HepG2 (cell line): ENCODE results near the gene DNPH1. TPM values are rescaled to one million over a fixed set of nuclear protein-coding genes. Genes with fewer than 3 reads are reported as not detected.
A peak's percentile ranks its signal among the peaks of the same experiment; 100 is the strongest.

Experiments used
- ARID2 ChIP-seq: sonication (generic); formaldehyde crosslinking; IDR thresholded peaks from 2 replicates; pipeline ENCODE4 v1.8.1; 2022; ENCODE audit warnings: mild to moderate bottlenecking, missing genetic modification reagents, borderline replicate concordance
- BRD4 ChIP-seq: sonication (generic); formaldehyde crosslinking; IDR thresholded peaks from 2 replicates; pipeline ENCODE4 v1.4.0; 2020; ENCODE audit warnings: missing genetic modification reagents
- CBX1 ChIP-seq: IDR thresholded peaks from one replicate; pipeline ENCODE4 v1.6.1; 2016; ENCODE audit warnings: antibody characterized with exemption, low read depth
- GZF1 ChIP-seq: sonication (generic); formaldehyde crosslinking; IDR thresholded peaks from 2 replicates; pipeline ENCODE4 v1.5.1; 2020; ENCODE audit warnings: mild to moderate bottlenecking, missing genetic modification reagents
- KDM5B ChIP-seq: sonication (generic); formaldehyde crosslinking; IDR thresholded peaks from 2 replicates; pipeline ENCODE4 v1.4.0; 2020; ENCODE audit warnings: missing genetic modification reagents, mild to moderate bottlenecking, borderline replicate concordance
- MED13 ChIP-seq: sonication (generic); formaldehyde crosslinking; IDR thresholded peaks from 2 replicates; pipeline ENCODE4 v1.5.0; 2020; ENCODE audit warnings: missing genetic modification reagents
- NCOR1 ChIP-seq: fragments of 200-600 bp; sonication (generic); IDR thresholded peaks from 2 replicates; pipeline ENCODE4 v1.7.0; 2017; ENCODE audit warnings: antibody characterized with exemption, low read length, borderline replicate concordance
- NFE2 ChIP-seq: sonication (generic); formaldehyde crosslinking; IDR thresholded peaks from 2 replicates; pipeline ENCODE4 v1.4.0; 2020; ENCODE audit warnings: missing genetic modification reagents
- U2AF1 ChIP-seq: fragments of 200-400 bp; formaldehyde crosslinking; optimal IDR thresholded peaks from 2 replicates; pipeline ENCODE3; 2017; ENCODE audit warnings: mild to moderate bottlenecking, low read depth, low read length
- ZBTB21 ChIP-seq: sonication (generic); formaldehyde crosslinking; IDR thresholded peaks from 2 replicates; pipeline ENCODE4 v1.4.0; 2020; ENCODE audit warnings: missing genetic modification reagents
- ZNF256 ChIP-seq: sonication (generic); formaldehyde crosslinking; conservative IDR thresholded peaks from 2 replicates; pipeline ENCODE4 v1.4.0; 2020; ENCODE audit warnings: missing genetic modification reagents
- ZNF562 ChIP-seq: sonication (generic); formaldehyde crosslinking; IDR thresholded peaks from 2 replicates; pipeline ENCODE4 v1.8.0; 2022; ENCODE audit warnings: missing genetic modification reagents, borderline replicate concordance
- ZNF879 ChIP-seq: sonication (generic); formaldehyde crosslinking; IDR thresholded peaks from 2 replicates; pipeline ENCODE4 v1.8.1; 2023; ENCODE audit warnings: missing genetic modification reagents
- polyA plus RNA-seq, 8 experiments: library from polyadenylated mRNA; depleted of rRNA in 3 of 8; stranded (reverse) in 7 of 8; unstranded in 1 of 8; fragments of >200 nt; fragmentation: Illumina TruSeq in 4 of 8; extraction: Trizol in 4 of 8; gene quantifications; 2 replicates each; pipeline versions ENCODE4 v1.2.1 to v1.2.3, GENCODE V29; 2011 to 2016; ENCODE audit warnings: low read depth in 4 of 8, missing spikeins in 1 of 8, mixed read lengths in 1 of 8; ENCODE audit not compliant: insufficient read depth in 1 of 8
- total RNA-seq, 5 experiments: library from RNA; depleted of rRNA; stranded (reverse); fragments of >200 nt; fragmentation: Illumina TruSeq; extraction: Trizol; gene quantifications; 2 replicates each; pipeline ENCODE4 v1.2.3, GENCODE V29; 2016; ENCODE audit warnings: low read depth in 1 of 5
- TF ChIP-seq, protein P1 (sequence below): sonication (generic); formaldehyde crosslinking; IDR thresholded peaks from 2 replicates; pipeline ENCODE4 v1.4.0; 2020; ENCODE audit warnings: missing genetic modification reagents
- TF ChIP-seq, protein P2 (sequence below): fragments of 450-650 bp; IDR thresholded peaks from 2 replicates; pipeline ENCODE4 v1.6.1; 2017; ENCODE audit warnings: mild to moderate bottlenecking
- TF ChIP-seq, protein P3 (sequence below): sonication (generic); formaldehyde crosslinking; conservative IDR thresholded peaks from 2 replicates; pipeline ENCODE4 v1.4.0; 2020; ENCODE audit warnings: missing genetic modification reagents

DNPH1 gene
- total and polyA plus RNA-seq, 2 of the 13 experiments (the other 11 are each of a cell fraction or from before 2014, with no cell fraction given), result 56.5 to 75.1 TPM

DNA sequence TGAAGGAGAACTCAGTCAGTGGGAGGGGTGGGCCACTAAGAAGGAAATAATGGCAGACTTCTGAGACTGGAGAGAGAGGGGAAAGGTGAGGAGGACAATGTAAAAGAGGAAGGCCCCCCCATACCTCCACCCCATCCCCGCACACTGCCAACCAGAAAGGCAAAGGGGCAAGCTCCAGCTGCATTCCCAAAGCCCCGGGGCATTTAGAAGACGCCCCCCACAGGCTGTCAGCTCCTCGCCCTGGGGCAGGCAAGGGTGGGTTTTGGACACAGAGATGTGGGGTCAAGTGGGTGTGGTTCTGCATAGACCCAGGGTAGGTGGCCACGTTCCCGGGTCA lies 48.0 kb upstream of the DNPH1 start (continued):
- TF ChIP-seq, protein P1, sequence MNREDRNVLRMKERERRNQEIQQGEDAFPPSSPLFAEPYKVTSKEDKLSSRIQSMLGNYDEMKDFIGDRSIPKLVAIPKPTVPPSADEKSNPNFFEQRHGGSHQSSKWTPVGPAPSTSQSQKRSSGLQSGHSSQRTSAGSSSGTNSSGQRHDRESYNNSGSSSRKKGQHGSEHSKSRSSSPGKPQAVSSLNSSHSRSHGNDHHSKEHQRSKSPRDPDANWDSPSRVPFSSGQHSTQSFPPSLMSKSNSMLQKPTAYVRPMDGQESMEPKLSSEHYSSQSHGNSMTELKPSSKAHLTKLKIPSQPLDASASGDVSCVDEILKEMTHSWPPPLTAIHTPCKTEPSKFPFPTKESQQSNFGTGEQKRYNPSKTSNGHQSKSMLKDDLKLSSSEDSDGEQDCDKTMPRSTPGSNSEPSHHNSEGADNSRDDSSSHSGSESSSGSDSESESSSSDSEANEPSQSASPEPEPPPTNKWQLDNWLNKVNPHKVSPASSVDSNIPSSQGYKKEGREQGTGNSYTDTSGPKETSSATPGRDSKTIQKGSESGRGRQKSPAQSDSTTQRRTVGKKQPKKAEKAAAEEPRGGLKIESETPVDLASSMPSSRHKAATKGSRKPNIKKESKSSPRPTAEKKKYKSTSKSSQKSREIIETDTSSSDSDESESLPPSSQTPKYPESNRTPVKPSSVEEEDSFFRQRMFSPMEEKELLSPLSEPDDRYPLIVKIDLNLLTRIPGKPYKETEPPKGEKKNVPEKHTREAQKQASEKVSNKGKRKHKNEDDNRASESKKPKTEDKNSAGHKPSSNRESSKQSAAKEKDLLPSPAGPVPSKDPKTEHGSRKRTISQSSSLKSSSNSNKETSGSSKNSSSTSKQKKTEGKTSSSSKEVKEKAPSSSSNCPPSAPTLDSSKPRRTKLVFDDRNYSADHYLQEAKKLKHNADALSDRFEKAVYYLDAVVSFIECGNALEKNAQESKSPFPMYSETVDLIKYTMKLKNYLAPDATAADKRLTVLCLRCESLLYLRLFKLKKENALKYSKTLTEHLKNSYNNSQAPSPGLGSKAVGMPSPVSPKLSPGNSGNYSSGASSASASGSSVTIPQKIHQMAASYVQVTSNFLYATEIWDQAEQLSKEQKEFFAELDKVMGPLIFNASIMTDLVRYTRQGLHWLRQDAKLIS (CRISPR knock-in tag), result no peak
- TF ChIP-seq ZNF562 (CRISPR knock-in tag), result no peak
- no peak for TF ChIP-seq NFE2 (CRISPR knock-in tag)
- 0 out of 2 replicates have a peak, but pooled peaks have one; percentile 67 for TF ChIP-seq ARID2 (CRISPR knock-in tag)
- TF ChIP-seq U2AF1, result peak; percentile 1
- TF ChIP-seq ZNF879 (CRISPR knock-in tag), result 0 out of 2 replicates have a peak, but pooled peaks have one; percentile 33
- TF ChIP-seq NCOR1, result no peak
- no peak for TF ChIP-seq ZBTB21 (CRISPR knock-in tag)
- peak; percentile 78; the same call in 1 of the 2 replicates for TF ChIP-seq MED13 (CRISPR knock-in tag)
- peak; percentile 60; the same call in 1 of the 2 replicates for TF ChIP-seq KDM5B (CRISPR knock-in tag)
- no peak for TF ChIP-seq ZNF256 (CRISPR knock-in tag)
- TF ChIP-seq, protein P2, sequence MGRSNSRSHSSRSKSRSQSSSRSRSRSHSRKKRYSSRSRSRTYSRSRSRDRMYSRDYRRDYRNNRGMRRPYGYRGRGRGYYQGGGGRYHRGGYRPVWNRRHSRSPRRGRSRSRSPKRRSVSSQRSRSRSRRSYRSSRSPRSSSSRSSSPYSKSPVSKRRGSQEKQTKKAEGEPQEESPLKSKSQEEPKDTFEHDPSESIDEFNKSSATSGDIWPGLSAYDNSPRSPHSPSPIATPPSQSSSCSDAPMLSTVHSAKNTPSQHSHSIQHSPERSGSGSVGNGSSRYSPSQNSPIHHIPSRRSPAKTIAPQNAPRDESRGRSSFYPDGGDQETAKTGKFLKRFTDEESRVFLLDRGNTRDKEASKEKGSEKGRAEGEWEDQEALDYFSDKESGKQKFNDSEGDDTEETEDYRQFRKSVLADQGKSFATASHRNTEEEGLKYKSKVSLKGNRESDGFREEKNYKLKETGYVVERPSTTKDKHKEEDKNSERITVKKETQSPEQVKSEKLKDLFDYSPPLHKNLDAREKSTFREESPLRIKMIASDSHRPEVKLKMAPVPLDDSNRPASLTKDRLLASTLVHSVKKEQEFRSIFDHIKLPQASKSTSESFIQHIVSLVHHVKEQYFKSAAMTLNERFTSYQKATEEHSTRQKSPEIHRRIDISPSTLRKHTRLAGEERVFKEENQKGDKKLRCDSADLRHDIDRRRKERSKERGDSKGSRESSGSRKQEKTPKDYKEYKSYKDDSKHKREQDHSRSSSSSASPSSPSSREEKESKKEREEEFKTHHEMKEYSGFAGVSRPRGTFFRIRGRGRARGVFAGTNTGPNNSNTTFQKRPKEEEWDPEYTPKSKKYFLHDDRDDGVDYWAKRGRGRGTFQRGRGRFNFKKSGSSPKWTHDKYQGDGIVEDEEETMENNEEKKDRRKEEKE, result no peak
- TF ChIP-seq GZF1 (CRISPR knock-in tag), result 0 out of 2 replicates have a peak, but pooled peaks have one; percentile 21
- TF ChIP-seq BRD4 (CRISPR knock-in tag), result no peak; the same call in 1 of the 2 replicates
- no peak for TF ChIP-seq CBX1
- TF ChIP-seq, protein P3, sequence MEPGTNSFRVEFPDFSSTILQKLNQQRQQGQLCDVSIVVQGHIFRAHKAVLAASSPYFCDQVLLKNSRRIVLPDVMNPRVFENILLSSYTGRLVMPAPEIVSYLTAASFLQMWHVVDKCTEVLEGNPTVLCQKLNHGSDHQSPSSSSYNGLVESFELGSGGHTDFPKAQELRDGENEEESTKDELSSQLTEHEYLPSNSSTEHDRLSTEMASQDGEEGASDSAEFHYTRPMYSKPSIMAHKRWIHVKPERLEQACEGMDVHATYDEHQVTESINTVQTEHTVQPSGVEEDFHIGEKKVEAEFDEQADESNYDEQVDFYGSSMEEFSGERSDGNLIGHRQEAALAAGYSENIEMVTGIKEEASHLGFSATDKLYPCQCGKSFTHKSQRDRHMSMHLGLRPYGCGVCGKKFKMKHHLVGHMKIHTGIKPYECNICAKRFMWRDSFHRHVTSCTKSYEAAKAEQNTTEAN (CRISPR knock-in tag), result 0 out of 2 replicates have a peak, but pooled peaks have one; percentile 37
